Type B pancreatic cell (in vitro differentiated cells): ENCODE results near the gene PACRG. TPM values are rescaled to one million over a fixed set of nuclear protein-coding genes. Genes with fewer than 3 reads are reported as not detected.

Source experiments
- DNase-seq: peaks from one replicate; pipeline ENCODE4 v3.0.0; 2021; ENCODE audit warnings: mixed read lengths; ENCODE audit not compliant: unreplicated experiment; ENCODE audit errors: extremely low spot score
- H3K27ac Mint-ChIP-seq: 2 replicates; pipeline ENCODE4 v1.8.0; 2021; ENCODE audit warnings: mild to moderate bottlenecking, mixed read lengths
- H3K27me3 Mint-ChIP-seq: 2 replicates; pipeline ENCODE4 v1.8.0; 2021; ENCODE audit warnings: mixed read lengths
- H3K36me3 Mint-ChIP-seq: 2 replicates; pipeline ENCODE4 v1.8.0; 2021; ENCODE audit warnings: mixed read lengths
- H3K4me1 Mint-ChIP-seq: one replicate; pipeline ENCODE4 v1.8.0; 2021; ENCODE audit warnings: mixed read lengths; ENCODE audit not compliant: unreplicated experiment
- H3K4me3 Mint-ChIP-seq: 2 replicates; pipeline ENCODE4 v1.8.0; 2021; ENCODE audit warnings: mild to moderate bottlenecking, mixed read lengths
- H3K9me3 Mint-ChIP-seq: 2 replicates; pipeline ENCODE4 v1.8.0; 2021; ENCODE audit warnings: mixed read lengths
- CTCF ChIP-seq: fragments of 200-600 bp; sonication (generic); conservative IDR thresholded peaks from 2 replicates; pipeline ENCODE4 v1.5.0; 2021; ENCODE audit warnings: antibody characterized with exemption, mild to moderate bottlenecking
- total RNA-seq: library from RNA; stranded (reverse); gene quantifications from 2 replicates; pipeline ENCODE4 v1.2.1, GENCODE V29; 2021; ENCODE audit warnings: low replicate concordance

PACRG gene
- total RNA-seq, 1 donor from 2014 or later = 5.6 TPM

DNA sequence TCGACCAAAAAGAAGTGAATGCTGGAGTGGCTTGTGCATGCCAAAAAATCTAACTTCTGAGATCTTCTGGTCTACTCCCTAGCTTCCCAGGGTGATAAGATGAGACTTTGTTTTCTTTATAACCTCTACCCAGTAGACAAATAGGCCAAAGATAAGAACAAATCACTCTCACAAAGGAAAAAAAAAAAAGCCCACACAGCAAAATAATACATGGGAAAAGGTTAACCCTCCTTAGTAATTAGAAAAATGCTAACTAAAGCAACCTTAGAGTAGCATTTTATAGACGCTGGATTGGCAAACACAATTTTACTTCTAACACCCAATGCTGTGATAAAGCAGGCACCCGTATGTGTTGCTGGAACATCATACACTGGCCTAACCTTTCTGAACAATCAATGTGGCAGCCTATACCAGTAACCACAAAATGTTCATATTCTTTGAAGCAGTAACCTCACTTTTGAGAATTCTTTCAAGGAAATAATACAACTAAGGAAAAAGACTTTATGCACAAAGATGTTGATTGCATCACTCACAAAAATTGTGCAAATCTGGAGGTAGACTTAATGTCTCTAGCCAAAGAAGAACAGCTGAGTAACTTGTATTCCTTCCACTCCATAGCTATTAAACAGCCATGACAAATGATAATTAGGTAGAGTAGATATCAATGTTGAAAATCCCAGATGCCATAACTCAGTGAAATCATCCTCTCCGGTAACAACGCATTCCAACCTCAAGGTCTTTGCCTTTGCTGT is 570.5 kb downstream of the PACRG start:
- TF ChIP-seq CTCF = no peak
- no peak for DNase-seq
- H3K9me3 Mint-ChIP-seq = no peaks in the 10 kb centered on the region
- peaks cover 11% of the 10 kb centered on the region for H3K4me1 Mint-ChIP-seq
- H3K36me3 Mint-ChIP-seq = no peaks in the 10 kb centered on the region
- H3K27me3 Mint-ChIP-seq = no peaks in the 10 kb centered on the region
- H3K27ac Mint-ChIP-seq = no peak overlapping the region
- H3K4me3 Mint-ChIP-seq = no peak overlapping the region

DNA sequence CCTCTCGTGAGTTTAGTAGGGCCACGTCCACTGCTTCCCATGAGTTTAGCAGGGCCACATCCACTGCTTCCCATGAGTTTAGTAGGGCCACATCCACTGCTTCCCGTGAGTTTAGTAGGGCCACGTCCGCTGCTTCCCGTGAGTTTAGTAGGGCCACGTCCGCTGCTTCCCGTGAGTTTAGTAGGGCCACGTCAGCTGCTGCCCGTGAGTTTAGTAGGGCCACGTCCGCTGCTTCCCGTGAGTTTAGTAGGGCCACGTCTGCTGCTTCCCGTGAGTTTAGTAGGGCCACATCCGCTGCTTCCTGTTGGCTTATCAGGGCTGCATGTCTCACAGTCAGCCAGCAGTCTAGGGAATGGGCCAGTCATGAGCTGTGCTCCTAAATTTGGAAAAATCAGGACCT is 573.1 kb downstream of the PACRG start:
- Mint-ChIP-seq H3K4me3 (no peak overlapping the region), H3K9me3 (no peaks in the 10 kb centered on the region), H3K36me3 (no peaks in the 10 kb centered on the region), H3K27me3 (no peaks in the 10 kb centered on the region), H3K4me1 (peaks cover 19% of the 10 kb centered on the region), H3K27ac (no peak overlapping the region)
- no peak for TF ChIP-seq CTCF
- no peak for DNase-seq

- no peak for TF ChIP-seq CTCF
- no peak for DNase-seq
- H3K4me1 Mint-ChIP-seq = peaks cover 14% of the 10 kb centered on the region
- H3K4me3 Mint-ChIP-seq = no peak overlapping the region
- no peaks in the 10 kb centered on the region for H3K9me3 Mint-ChIP-seq
- H3K27ac Mint-ChIP-seq = no peak overlapping the region
- no peaks in the 10 kb centered on the region for H3K27me3 Mint-ChIP-seq
- no peaks in the 10 kb centered on the region for H3K36me3 Mint-ChIP-seq
Observed at GRCh38 chr6:163301726-163302635, 574.2 kb downstream of the PACRG start.

GRCh38 chr6:163302747-163303146 is 575.0 kb downstream of the PACRG start:
- Mint-ChIP-seq H3K4me3 (no peak overlapping the region), H3K27ac (no peak overlapping the region), H3K27me3 (no peaks in the 10 kb centered on the region)

GRCh38 chr6:163306000-163306399 is 578.2 kb downstream of the PACRG start:
- Mint-ChIP-seq H3K4me1 (peaks cover 8% of the 10 kb centered on the region), H3K4me3 (no peak overlapping the region), H3K36me3 (no peaks in the 10 kb centered on the region), H3K27me3 (no peaks in the 10 kb centered on the region), H3K9me3 (no peaks in the 10 kb centered on the region), H3K27ac (no peak overlapping the region)
- no peak for TF ChIP-seq CTCF
- no peak for DNase-seq

More at GRCh38 chr6:163302747-163303146, 575.0 kb downstream of the PACRG start:
- DNase-seq = no peak
- Mint-ChIP-seq H3K9me3 (no peaks in the 10 kb centered on the region), H3K36me3 (no peaks in the 10 kb centered on the region), H3K4me1 (peaks cover 8% of the 10 kb centered on the region)
- TF ChIP-seq CTCF = no peak
